H7 (cell line): ENCODE data around the gene ELMOD3. TPM values are rescaled to one million over a fixed set of nuclear protein-coding genes. Genes with fewer than 3 reads are reported as not detected.
"Not testable (repeated sequence)": the region's sequence is repeated elsewhere in the genome, so short reads cannot be mapped to it uniquely, and the experiment has no call there.

Experiments used
- DNase-seq: peaks from one replicate; pipeline ENCODE4 v3.0.0; 2012
- H3K27me3 ChIP-seq: 2 replicates; pipeline ENCODE4 v1.6.0; 2011; ENCODE audit warnings: mild to moderate bottlenecking, low read length; ENCODE audit not compliant: control insufficient read depth, insufficient read depth
- H3K36me3 ChIP-seq: replicated peaks from 2 replicates; pipeline ENCODE4 v1.5.1; 2011; ENCODE audit warnings: low read length; ENCODE audit not compliant: control insufficient read depth, insufficient read depth
- H3K4me3 ChIP-seq: 2 replicates; pipeline ENCODE4 v1.5.1; 2011; ENCODE audit warnings: low read depth, mild to moderate bottlenecking, control low read depth, low read length, moderate library complexity; ENCODE audit not compliant: insufficient read depth
- total RNA-seq: library from RNA; depleted of rRNA; stranded (reverse); fragments of >200 nt; shearing (Covaris generic); gene quantifications from 2 replicates; pipeline ENCODE4 v1.2.3, GENCODE V29; 2014; rRNA removed

The ELMOD3 gene
- 11.3 and 11.5 TPM in 2 replicates for total RNA-seq

DNA sequence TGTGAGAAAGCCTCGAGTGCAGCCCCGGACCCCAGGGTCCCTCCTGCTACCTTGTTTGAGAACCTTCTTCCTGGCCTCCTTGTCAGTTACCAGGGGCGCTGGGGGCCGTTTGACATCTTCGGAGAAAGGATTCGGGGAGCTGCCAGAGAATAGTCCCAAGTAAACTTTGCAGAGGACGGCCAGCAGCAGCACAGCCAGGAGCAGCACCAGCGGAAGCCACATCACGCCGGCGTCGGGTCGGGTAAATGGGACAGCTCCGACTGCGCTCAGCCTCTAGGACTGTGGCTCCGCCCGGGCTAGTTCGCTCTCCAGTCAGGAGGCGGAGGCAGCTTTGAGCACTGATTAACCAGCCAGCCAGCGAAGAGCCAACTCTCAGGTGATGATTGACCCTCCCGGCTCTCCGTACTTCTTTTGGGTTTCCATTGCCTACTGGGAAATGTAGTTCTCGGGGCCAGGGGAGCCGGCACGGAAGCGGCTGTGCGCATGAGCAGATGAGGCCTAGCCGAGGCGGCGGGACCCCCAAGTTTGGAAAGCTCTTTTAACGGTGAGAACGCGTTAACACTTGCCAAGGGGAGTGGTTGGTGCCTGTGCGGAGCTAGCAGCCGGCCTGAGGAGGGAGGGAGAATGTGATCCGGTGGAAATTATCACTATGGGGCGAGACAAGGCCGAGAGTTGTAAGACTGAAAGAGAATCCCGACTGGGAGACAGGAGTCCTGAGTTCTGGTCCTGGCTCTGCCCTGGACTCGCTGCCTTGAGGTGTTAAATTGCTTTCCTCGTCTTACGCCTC, at the start of gene ELMOD3, which contains the start of gene RETSAT:
Gene ELMOD3 (plus strand): TSS at position 484 of the 787 bp plus-strand sequence. CDS start 2,430 bp downstream, outside the sequence.
Gene RETSAT (minus strand): TSS at position 243 of the 787 bp plus-strand sequence. CDS start 21 bp downstream, at position 222.
- no peaks in the 10 kb centered on the region for H3K27me3 ChIP-seq
- H3K36me3 ChIP-seq = peaks cover 10% of the 10 kb centered on the region
- DNase-seq = peak; percentile 97
- peak within 1 kb of the TSS; percentile 82 for H3K4me3 ChIP-seq

DNA sequence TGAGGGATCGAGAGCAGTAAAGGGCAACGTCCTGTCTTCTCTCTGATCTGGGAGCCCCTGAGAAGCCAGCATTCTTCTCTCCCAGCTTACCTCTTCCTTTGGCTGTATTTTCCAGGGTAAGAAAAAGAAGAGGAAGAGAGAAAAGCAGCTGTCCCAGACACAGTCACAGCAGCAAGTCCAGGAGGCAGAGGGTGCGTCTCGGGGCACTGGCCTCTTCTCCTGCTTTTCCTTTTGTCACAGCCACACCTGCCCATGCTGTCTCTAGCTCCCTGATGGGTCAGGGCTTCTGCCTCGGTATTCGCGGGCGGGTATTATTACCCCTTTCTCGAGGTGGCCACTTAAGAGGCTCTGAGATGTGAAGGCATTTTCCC, 47.1 kb upstream of the ELMOD3 start:
- Histone ChIP-seq H3K27me3 (no peaks in the 10 kb centered on the region), H3K36me3 (peaks cover 45% of the 10 kb centered on the region), H3K4me3 (no peak overlapping the region)
- DNase-seq = no peak

DNA sequence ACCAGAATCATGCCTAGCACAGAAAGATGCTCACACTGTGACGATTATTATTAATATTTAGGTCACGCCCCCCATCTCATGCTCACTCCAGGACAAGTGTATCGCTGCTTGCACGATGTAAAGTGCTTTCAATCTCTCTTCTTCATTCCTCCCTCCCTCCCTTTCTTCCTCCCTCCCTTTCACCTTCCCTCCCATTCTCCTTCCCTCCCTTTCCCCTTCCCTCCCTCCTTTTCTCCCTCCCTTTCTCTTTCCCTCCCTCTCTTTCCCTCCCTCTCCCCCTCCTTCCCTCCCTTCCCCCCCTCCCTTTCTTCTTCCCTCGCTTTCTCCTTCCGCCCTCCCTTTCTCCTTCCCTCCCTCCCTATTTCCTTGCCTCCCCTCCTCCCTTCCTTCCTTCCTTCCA, 46.4 kb upstream of the ELMOD3 start:
- no peak overlapping the region for H3K4me3 ChIP-seq
- H3K27me3 ChIP-seq = no peaks in the 10 kb centered on the region
- H3K36me3 ChIP-seq = peaks cover 44% of the 10 kb centered on the region
- no peak for DNase-seq

DNA sequence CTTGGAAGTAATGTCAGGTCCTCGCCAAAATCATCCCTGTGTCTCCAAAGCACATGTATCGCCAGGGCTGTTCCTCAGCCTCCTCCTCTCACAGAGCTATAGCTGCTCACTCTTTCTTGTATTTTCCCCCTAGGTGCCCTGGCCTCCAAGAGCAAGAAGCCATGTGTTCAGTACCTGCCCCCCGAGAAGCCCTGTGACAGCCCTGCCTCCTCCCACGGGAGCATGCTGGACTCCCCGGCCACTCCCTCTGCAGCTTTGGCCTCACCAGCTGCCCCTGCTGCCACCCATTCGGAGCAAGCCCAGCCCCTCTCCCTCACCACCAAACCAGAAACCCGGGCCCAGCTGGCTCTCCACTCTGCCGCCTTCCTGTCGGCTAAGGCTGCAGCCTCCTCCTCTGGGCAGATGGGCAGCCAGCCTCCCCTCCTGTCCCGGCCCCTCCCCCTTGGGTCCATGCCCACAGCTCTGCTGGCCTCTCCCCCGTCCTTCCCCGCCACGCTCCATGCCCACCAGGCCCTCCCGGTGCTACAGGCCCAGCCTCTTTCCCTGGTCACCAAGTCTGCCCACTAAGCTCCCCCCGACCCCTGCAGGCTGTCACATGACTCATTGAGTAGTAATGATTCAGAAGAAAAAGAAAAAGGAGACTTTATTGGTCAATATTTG, 45.5 kb upstream of the ELMOD3 start:
- DNase-seq = no peak
- no peaks in the 10 kb centered on the region for H3K27me3 ChIP-seq
- no peak overlapping the region for H3K4me3 ChIP-seq
- peaks cover 35% of the 10 kb centered on the region for H3K36me3 ChIP-seq

GRCh38 chr2:85309699-85310321, 44.8 kb upstream of the ELMOD3 start:
- H3K36me3 ChIP-seq = peaks cover 30% of the 10 kb centered on the region

GRCh38 chr2:85310330-85310729, 44.2 kb upstream of the ELMOD3 start:
- no peak for DNase-seq
- Histone ChIP-seq H3K36me3 (peaks cover 27% of the 10 kb centered on the region), H3K27me3 (no peaks in the 10 kb centered on the region), H3K4me3 (no peak overlapping the region)

More at GRCh38 chr2:85309699-85310321, 44.8 kb upstream of the ELMOD3 start:
- no peaks in the 10 kb centered on the region for H3K27me3 ChIP-seq
- no peak overlapping the region for H3K4me3 ChIP-seq
- no peak for DNase-seq

GRCh38 chr2:85312404-85312803, 42.2 kb upstream of the ELMOD3 start:
- no peak for DNase-seq
- peaks cover 15% of the 10 kb centered on the region for H3K36me3 ChIP-seq
- H3K4me3 ChIP-seq = no peak overlapping the region
- H3K27me3 ChIP-seq = no peaks in the 10 kb centered on the region

DNA sequence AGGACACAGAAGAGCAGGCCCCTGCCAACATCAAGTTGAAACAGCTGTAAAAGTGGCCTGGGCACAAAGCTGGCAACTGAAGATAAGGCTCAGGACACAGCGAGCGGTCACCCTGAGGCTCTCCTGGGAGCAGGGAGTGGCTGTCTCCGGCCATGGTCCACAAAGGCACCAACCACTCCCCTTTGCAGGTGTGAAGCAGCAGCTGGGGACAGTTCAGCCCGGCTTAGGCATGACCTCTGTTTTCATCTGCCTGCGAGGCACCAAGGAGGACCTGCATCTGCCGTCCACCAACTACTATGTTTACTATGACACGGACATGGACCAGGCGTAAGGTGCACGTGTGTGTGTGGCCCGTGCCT, 39.7 kb upstream of the ELMOD3 start:
- no peak overlapping the region for H3K4me3 ChIP-seq
- H3K36me3 ChIP-seq = peaks cover 6% of the 10 kb centered on the region
- DNase-seq = no peak
- H3K27me3 ChIP-seq = no peaks in the 10 kb centered on the region

DNA sequence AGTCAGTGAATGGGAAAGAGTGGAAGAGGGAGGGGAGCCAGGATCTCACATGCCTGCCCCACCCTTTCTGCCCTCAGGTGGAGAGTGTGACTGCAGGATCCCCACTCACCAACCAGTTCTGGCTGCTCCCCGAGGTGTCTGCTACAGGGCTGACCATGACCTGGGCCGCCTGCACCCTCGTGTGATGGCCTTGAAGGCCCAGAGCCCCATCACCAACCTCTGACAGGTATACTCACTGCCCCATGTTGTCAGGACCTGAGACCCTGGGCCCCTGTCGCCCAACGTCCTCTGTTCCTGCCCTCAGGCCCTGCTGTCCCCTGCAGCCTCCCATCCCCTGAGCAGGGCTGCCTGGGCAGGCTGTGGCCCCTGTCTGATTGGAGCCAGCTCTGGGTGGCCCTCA, 38.6 kb upstream of the ELMOD3 start:
- not testable (repeated sequence) for DNase-seq, H3K36me3 ChIP-seq, H3K4me3 ChIP-seq, H3K27me3 ChIP-seq

DNA sequence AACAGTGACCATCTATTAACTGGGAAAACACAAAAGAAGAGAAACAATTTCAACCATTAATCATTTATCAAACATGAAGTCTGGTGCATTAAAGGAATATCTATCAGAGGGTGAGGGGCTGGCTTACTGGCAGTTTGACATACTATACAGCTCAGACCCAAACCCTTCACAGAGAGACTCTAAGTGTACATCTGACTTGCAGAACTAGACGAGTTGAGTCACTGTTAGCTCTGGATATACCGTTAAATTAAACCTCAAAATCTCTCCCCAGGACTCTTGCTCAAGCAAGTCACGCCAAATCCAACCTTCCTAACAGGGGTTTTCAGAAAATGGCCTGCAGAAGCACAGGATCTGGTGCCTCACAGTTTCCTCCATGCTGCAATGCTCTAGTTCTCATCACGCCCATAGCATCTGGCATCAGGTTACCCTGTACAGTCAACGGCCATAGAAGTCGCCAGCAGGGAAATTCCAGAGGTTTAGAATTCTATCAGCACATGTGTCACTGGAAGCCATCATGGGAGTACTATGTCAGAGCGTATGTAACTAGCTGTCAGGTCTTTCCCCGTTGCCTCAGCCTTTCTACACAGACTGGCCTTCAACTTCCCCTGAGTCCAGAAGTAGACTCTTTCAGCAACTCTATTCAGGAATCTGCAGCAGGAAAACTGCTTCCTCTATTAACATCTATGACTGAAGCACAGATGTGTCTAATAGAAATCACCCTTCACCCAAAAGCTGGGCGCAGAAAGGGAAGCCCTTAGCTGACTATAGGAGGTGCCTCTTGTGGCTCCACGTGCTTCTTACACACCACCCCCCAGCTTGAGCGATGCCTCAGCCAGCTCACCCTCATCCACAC, 36.1 kb upstream of the ELMOD3 start:
- no peak for DNase-seq
- no peaks in the 10 kb centered on the region for H3K27me3 ChIP-seq
- no peak overlapping the region for H3K4me3 ChIP-seq
- H3K36me3 ChIP-seq = peaks cover 16% of the 10 kb centered on the region

GRCh38 chr2:85319796-85320195, 34.8 kb upstream of the ELMOD3 start:
- Histone ChIP-seq H3K4me3 (no peak overlapping the region), H3K27me3 (no peaks in the 10 kb centered on the region), H3K36me3 (peaks cover 24% of the 10 kb centered on the region)
- DNase-seq = no peak

DNA sequence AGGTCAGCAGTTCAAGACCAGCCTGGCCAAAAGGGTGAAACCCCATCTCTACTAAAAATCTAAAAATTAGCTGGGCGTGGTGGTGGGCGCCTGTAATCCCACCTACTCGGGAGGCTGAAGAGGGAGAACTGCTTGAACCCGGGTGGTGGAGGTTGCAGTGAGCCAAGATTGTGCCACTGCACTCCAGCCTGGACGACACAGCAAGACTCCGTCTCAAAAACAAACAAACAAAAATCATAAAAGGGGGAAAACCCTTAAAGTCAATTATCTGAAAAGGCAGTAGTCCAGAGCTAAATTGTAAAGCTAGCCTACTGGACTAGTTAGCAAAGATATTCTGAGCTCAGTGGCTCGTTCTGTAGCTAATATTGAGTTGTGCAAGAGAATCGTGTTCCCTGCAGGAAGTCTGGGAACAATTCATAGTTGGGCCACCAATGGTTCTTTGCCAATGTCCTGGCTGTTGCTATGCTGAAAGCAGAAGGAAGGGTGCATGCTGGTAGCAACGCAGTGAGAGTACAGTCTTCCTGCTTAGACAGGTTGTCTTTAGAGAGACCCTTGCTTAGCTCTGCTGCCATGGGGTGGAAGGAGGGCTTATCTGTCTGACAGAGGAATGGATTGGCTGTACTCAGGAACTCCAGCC, 31.1 kb upstream of the ELMOD3 start:
- Histone ChIP-seq H3K27me3 (no peaks in the 10 kb centered on the region), H3K36me3 (peaks cover 21% of the 10 kb centered on the region), H3K4me3 (no peak overlapping the region)
- no peak for DNase-seq

DNA sequence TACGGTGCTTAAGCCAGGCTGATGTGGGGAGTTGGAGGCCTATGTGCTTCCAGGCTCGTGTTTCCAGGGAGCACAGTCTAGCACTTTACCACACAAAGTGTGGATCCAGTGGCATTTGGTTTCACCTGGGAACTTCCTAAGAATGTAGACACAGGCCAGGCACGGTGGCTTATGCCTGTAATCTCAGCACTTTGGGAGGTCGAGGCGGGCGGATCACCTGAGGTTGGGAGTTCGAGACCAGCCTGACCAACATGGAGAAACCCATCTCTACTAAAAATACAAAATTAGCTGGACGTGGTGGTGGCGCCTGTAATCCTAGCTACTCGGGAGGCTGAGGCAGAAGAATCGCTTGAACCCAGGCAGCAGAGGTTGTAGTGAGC, 30.6 kb upstream of the ELMOD3 start:
- peaks cover 21% of the 10 kb centered on the region for H3K36me3 ChIP-seq
- not testable (repeated sequence) for H3K4me3 ChIP-seq, H3K27me3 ChIP-seq, DNase-seq
